HG03521 (cell line): ENCODE data around the gene GUCY1A2.

Experiments used
- ATAC-seq: cut with Tn5 transposase; IDR thresholded peaks from one replicate; pipeline ENCODE4 v1.9.1; 2021; ENCODE audit warnings: mild to moderate bottlenecking, moderate library complexity; ENCODE audit not compliant: unreplicated experiment

The GUCY1A2 gene

GRCh38 chr11:106681435-106681834, 336.8 kb downstream of the GUCY1A2 start:
- ATAC-seq = no peak

- ATAC-seq = no peak
Observed at GRCh38 chr11:106679581-106679980, 338.7 kb downstream of the GUCY1A2 start.

GRCh38 chr11:106679181-106679580, 339.1 kb downstream of the GUCY1A2 start:
- no peak for ATAC-seq

- no peak for ATAC-seq
Observed at GRCh38 chr11:106670069-106670468, 348.2 kb downstream of the GUCY1A2 start.

- ATAC-seq = no peak
Observed at GRCh38 chr11:106668147-106668546, 350.1 kb downstream of the GUCY1A2 start.

DNA sequence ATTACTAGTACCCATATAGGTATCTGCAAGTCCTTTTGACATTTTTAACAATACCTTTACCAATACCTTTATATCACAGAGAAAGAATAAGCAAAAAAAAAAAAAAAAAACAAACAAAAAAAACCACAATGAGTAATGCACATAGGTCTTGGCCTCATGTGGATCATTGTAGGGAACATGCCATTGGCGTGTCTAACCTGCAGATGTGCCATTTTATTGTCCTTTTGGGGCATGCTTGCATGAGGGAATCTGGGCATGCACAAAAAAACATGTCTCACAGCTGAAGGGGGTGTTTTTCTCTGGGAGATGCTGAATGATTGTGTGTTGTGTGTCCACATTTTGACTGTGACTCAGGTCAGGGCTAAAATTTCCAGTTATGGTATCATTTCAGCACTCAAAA, 361.6 kb downstream of the GUCY1A2 start:
- no peak for ATAC-seq

- ATAC-seq = no peak
Observed at GRCh38 chr11:106644824-106645223, 373.5 kb downstream of the GUCY1A2 start.

DNA sequence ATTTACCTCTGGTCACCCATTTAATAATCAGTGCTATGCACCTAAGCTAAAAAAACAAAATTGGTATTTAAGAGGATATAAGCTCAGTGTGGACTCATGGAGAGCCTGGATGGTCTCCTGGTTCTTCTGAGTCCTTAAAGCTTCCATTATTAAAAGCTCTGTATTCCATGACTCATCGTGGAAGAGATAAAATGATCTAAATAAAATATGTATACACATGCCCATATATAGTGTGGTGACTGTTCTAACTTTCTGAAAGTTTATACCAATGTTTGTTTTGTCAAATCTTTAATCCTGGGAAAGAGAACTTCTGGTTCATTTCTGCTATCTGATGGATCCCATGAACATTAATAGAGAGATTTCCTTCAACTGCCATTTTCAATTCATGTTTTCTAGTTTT, 375.9 kb downstream of the GUCY1A2 start:
- ATAC-seq = no peak

DNA sequence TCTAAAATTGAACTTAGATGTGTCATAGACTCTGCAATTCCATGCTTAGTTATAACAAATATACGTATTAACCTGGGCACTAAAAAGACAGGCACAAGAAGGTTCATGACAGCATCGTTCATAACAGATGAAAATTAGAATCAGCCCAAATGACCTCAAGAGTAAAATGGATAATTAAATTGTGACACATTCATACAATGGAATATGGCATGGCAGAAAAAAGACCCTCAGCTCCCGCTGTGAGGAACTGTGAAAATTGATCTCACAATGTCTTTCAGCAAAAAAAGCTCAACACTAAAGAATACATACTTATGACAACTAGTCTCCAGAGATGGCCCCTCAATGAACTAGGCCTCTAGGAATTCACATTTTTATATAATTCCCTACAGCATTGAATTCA, 386.0 kb downstream of the GUCY1A2 start:
- ATAC-seq = no peak

DNA sequence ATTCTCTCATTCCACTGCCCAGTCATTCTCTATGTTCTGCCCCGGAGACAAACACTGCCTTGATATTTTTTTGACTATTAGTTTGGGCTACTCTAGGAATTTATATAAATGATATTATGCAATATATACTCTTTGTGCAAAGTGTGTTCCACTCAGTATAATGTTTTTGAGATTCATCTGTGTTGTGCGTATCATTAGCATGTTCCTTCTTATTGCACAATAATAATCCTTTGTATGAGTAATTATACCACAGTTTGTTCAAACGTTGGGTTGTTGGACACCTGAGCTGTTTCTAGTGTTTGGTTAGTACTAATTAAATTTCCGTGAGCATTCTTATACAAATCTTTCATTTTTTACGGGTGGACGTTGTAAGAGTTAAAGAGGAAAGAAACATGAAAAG, 390.6 kb downstream of the GUCY1A2 start:
- ATAC-seq = no peak

DNA sequence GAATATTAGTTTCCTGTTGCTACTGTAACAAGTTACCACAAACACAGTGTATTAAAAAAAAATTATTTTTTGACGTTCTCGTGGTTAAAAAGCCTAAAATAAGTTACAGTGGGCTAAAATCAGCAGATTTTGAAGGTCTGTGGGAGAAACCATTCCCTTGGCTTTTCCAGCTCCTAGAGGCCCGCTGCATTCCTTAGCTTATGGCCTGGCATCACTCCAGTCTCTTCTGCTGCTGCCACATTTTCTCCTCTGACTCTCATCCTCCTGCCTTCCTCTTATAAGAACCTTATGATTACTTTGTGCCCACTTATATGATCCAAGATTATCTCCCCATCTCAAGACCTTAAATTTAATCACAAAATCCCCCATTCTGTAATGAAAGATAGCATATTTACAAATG, 392.7 kb downstream of the GUCY1A2 start:
- ATAC-seq = no peak

GRCh38 chr11:106624377-106624776, 393.9 kb downstream of the GUCY1A2 start:
- no peak for ATAC-seq
